ENCODE results near the gene BFAR.

GRCh38 chr16:14609716-14610115 is 23.0 kb upstream of the BFAR start:
- TF ChIP-seq ZNF76 (CRISPR knock-in tag; IDR thresholded peaks at IDR 0.05; ENCODE audit: borderline replicate concordance) (no peak), USF2 (CRISPR knock-in tag; IDR thresholded peaks at IDR 0.05) (no peak), SIN3B (IDR thresholded peaks at IDR 0.05; ENCODE audit: low read depth) (no peak), RFX5 (IDR thresholded peaks at IDR 0.05; ENCODE audit: low read depth, low read length) (no peak), HNRNPLL (IDR thresholded peaks at IDR 0.05; ENCODE audit: low read depth, low read length, poor library complexity, severe bottlenecking) (no peak)

All from K562 (cell line).